HG03095 (cell line): ENCODE results near the gene IGF1R.

Experiments used
- ATAC-seq: cut with Tn5 transposase; IDR thresholded peaks from one replicate; pipeline ENCODE4 v1.9.1; 2021; ENCODE audit warnings: moderate library complexity; ENCODE audit not compliant: unreplicated experiment

The IGF1R gene

GRCh38 chr15:98669638-98670037, 21.3 kb downstream of the IGF1R start:
- no peak for ATAC-seq

- no peak for ATAC-seq
These were observed 23.0 kb downstream of the IGF1R start for GRCh38 chr15:98671060-98672008.

DNA sequence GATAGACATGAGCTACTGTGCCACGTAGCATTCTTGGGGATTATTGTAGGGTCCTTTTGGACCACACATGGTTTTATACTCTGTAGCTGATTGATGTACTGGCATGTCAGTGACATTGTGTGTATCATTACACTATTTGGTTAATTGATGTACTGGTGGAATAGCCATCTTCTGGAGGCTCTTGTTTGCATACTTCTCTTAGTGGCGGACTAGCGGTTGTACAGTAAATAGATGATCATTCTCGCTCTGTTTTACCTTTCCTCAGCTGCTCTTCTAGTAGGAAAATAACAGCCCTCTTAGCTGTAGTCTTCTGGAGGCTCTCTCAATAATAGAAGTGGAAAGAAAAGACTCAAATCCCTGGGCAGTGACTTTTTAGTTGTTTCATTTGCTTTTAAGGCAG, 24.8 kb downstream of the IGF1R start:
- no peak for ATAC-seq

DNA sequence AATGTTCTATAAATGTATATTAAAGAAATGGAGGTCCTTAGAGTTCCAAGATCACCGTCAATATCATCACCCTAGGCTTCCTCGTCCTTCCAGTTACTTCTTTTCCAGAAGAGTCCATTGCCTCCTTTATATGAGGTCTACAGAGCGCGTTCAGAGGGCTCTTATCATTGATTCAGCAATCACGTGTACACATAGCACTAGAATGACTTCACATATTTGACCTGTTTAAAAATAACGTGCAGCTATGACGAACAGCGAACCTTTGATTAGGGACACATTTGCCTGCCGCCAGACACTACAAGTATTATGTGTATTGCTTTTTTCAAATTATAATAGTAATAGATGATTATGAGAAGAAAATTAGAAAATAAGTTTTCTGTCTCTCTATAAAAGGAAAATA, 26.0 kb downstream of the IGF1R start:
- no peak for ATAC-seq

DNA sequence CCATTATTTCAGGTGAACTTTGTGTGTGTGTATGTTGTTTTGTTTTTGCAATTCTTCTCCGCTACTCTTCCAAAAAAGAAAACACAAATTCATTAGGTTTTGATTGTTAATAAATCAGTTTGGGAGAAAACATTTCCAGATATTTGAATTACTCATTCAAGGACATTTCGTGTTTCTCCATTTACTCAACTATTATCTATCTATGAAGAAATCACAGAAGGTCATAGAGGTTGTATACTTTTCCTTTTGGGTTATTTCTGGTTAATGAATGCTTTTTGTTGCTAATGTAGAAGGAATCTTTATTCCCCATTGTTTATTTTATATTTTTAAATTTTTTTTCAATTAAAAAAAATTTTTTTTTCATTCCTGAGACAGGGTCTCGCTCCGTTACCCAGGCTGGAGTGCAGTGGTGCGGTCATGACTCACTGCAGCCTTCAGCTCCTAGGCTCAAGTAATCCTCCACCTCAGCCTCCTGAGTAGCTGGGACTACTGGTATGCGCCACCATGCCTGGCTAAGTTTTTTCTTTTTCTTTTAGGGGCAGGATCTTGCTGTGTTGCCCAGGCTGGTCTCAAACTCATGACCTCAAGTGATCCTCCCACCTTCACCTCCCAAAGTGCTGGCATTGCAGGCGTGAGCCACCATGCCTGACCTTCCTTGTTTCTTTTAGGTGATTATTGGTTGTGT, 28.4 kb downstream of the IGF1R start:
- ATAC-seq = no peak

DNA sequence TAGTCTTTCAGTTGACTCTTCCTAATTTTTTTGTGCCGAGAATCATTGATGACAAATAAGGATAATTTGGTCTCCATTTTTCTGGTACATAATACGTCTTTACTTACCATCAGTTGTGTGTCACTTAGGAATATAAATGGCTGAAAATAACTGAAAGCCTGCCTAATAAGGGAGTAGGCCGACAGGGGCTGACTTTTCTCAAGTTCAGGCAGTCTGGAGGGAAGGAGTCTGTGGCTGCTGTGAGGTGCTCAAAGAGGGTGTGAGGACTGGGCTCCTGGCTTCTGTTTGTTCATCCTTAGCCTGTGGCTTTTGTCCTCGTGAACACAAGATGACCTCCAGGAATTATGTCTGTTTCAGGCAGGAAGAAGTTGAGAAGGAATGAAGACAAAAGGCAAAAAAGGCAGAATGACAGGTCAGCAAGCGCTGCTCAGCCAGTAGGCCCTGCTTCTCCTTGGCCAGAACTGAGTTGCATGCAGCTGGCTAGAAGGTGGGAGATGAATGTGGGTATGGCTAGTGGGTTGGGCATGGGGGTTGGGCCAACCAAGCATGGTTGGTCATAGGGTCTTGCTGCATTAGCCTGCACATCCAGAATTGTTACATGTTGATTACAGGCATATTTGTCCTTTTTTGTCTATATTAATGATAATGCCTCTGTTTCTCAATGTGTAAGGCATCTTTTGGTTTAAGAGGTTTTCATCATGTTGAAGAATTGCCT, 29.2 kb downstream of the IGF1R start:
- no peak for ATAC-seq

DNA sequence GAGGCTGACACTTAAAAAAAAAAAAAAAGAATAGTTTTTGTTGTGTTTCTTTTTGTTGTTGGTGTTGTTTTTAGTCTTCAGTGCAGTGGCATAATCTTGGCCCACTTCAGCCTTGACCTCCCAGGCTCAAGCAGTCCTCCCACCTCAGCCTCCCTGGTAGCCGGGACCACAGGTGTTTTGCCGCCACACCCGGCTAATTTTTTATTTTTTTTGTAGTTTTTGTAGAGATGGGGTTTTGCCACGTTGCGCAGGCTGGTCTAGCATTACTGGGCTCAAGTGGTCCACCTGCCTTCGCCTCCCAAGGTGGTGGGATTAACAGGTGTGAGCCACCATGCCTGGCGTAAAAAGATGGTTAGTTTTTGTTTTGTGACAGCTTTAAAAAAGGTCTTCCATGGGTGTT, 30.1 kb downstream of the IGF1R start:
- no peak for ATAC-seq

GRCh38 chr15:98681061-98681460, 32.7 kb downstream of the IGF1R start:
- no peak for ATAC-seq

DNA sequence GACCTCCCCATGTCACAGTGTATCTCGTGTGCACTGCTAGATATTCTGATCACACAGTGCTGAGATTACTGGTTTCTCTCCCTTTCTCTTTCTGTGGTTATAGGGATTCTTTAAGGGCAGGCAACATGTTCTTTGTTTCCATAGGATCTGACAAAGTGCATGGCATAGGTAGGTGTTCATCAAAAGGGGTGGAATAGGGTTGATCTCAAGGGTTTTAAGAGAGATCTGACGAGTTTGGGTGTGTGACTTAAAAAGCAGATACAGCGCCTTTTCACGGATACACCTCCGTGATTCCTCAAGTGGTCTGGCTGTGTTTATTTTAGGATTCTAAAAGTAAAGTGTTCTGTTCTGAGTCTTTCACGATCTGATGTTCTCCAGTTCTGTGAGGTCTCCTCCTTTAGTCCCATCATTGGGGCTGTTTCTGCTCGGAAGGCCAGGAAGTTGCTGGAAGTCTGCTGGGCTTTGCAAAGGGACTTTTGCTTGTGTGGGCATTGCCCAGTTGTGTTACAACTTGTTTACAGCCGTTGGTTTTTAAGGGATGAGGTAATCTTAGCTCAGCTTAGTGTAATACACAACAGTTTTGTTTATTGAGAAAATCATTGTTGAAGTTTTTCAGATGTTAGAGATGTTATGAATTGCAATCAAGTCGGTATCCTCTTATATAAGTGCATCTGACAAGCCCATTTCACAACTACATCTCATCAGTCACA, 34.8 kb downstream of the IGF1R start:
- ATAC-seq = no peak

GRCh38 chr15:98683831-98684230, 35.5 kb downstream of the IGF1R start:
- no peak for ATAC-seq

DNA sequence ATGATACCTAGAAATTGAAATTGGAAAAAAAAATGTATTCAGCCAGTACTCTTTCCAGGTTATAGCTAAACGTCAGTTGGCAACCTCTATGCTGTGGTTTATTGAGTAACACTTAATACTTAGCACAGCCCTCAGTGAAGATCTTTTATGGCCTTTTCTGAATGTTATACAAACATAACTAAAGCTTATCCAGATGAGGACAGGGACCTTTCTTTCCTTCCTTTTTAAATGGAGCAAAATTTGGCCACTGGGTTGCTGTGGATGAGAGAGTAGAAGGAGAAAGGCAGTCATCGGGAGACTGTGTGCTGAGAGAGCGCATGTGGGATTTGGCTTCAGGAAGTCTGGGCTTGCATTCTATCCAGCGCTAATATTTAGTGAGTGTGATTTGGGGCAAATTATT, 36.1 kb downstream of the IGF1R start:
- ATAC-seq = no peak

DNA sequence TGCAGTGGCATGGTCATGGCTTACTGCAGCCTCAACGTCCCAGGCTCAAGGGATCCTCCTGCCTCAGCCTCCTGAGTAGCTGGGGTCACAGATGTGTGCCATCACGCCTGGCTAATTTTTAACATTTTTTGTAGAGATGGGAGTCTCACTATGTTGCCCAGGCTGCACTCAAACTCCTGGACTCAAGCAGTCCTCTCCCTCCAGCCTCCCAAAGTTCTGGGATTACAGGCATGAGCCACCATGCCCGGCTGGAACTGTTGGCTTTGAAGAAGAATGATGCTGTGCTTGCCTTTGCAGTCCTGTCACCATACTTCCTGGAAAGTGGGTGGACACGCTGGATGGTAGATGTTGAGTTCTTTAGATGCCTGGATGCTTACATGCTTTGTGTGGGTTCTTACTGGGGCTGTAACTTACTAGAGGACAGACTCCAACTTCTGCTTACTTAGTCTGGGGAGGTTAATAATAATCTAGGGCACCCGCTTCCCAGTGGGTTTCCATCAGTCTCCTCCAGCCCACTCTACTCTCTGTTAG, 36.7 kb downstream of the IGF1R start:
- no peak for ATAC-seq

DNA sequence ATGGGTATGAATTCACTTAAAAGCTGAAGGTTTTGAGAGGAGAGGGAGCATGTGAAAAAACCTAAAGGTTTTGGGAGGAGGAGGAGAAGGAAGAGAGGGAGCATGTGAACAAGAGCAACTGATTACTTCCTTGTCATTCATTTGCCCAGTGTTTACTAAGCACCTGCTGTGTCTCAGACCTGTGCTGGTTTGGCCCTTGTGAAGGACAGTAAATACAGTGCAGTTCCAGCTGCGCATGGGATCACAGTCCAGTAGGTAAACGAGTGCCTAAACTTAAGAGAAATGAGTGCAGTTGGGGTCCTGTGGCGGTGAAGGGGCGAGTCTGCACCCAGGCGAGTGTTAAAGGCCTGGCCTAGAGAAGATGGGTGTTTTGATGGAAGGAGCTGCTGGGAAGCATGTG, 38.6 kb downstream of the IGF1R start:
- ATAC-seq = no peak

GRCh38 chr15:98689431-98689861, 41.1 kb downstream of the IGF1R start:
- ATAC-seq = no peak

- no peak for ATAC-seq
These were observed 42.1 kb downstream of the IGF1R start for GRCh38 chr15:98690272-98690950.

DNA sequence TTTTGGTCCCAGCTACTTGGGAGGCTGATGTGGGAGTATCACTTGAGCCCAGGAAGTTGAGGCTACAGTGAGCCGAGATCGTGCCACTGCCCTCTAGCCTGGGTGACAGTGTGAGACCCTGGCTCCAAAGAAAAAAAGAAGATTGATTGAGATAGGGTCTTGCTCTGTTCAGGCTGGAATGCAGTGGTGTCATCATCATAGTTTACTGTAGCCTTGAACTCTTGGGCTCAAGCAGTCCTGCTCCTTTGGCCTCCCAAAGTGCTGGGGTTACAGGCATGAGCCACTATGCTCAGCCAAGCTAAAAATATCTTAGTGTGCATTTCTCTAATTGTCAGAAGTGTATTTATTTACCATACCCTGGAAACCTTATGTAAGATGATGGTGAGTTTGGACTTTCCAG, 43.9 kb downstream of the IGF1R start:
- ATAC-seq = no peak

DNA sequence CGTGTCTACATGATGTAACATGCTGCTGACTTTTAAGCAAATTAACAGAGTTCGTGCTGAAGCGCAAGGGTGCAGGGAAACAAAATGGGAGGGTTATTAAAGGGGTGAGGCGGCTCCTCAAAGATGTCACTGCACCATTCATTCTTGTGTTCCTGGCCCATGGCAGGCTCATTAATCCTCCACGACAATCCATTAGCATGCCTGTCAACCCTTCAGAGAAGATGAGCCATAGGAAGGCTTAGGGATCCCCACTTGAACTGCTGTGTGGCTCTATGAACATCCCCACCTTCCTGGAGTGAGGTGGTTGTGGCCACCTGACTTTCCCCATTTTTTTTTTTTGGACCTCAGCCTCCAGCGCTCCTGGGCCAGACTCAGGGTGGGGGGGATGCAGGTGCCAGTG, 45.8 kb downstream of the IGF1R start:
- ATAC-seq = no peak

- no peak for ATAC-seq
These were observed 50.5 kb downstream of the IGF1R start for GRCh38 chr15:98698792-98699191.

DNA sequence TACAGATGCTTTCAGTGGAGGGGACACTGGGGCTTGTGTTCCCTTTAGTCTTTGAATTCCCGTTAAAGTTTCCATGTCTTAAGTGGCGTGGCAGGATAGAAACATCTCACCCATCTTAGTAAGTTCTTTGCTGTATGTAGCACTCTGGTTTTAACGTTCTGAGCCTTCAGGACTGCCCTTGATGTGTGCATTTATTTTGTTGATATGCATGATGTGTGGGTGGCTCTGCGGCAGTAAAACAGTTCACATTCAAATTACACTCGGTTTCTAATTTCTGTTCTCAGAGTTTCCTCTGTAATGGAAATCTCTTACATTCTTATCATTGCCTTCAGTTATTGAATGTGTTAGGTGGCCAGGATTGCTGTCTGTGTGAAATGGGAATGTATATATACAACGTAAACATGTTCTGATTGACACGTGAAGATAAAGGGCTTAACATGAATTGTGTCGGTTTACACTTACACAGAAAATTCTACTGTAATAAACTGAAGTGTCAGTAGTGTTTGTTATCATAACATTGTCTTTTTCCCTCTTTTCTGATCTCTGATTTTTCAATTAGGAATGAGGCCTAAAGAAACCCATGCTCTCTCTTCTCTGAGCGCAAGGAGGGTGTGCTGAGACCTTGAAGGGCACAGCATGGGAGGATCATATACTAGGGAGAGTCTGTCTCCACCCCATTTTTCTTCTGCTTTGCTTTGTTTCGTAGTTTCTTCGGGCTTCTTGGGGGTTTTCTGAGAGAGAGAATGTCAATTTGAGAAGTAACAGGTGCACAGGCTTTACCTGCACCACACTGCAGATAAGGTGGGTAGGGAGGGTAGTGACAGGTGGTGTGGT, 51.5 kb downstream of the IGF1R start:
- no peak for ATAC-seq
